GM19468 (cell line): ENCODE results near the gene ARHGAP10.

Source experiments
- ATAC-seq: cut with Tn5 transposase; IDR thresholded peaks from one replicate; pipeline ENCODE4 v1.9.1; 2021; ENCODE audit warnings: mild to moderate bottlenecking, moderate library complexity, moderate number of reproducible peaks; ENCODE audit not compliant: unreplicated experiment; ENCODE audit errors: extremely low read depth

The ARHGAP10 gene

GRCh38 chr4:147732518-147733235 is 789 bp downstream of the ARHGAP10 start:
- ATAC-seq: no peak

GRCh38 chr4:147733716-147734344 is 1.9 kb downstream of the ARHGAP10 start:
- ATAC-seq: no peak

- no peak for ATAC-seq
Observed at GRCh38 chr4:147734496-147734895, 2.6 kb downstream of the ARHGAP10 start.

GRCh38 chr4:147735413-147736301 is 3.8 kb downstream of the ARHGAP10 start:
- ATAC-seq: no peak

- ATAC-seq: no peak
Observed at GRCh38 chr4:147736458-147736857, 4.6 kb downstream of the ARHGAP10 start.

GRCh38 chr4:147737623-147738022 is 5.7 kb downstream of the ARHGAP10 start:
- no peak for ATAC-seq

- ATAC-seq: no peak
Observed at GRCh38 chr4:147739239-147739823, 7.4 kb downstream of the ARHGAP10 start.

GRCh38 chr4:147740176-147740575 is 8.3 kb downstream of the ARHGAP10 start:
- no peak for ATAC-seq

- ATAC-seq: no peak
Observed at GRCh38 chr4:147741190-147741788, 9.4 kb downstream of the ARHGAP10 start.

GRCh38 chr4:147747787-147748454 is 16.0 kb downstream of the ARHGAP10 start:
- no peak for ATAC-seq

- ATAC-seq: peak; percentile 97
Observed at GRCh38 chr4:147749811-147750321, 18.0 kb downstream of the ARHGAP10 start.

- no peak for ATAC-seq
Observed at GRCh38 chr4:147753047-147753446, 21.2 kb downstream of the ARHGAP10 start.

GRCh38 chr4:147754037-147754445 is 22.2 kb downstream of the ARHGAP10 start:
- ATAC-seq: no peak

- no peak for ATAC-seq
Observed at GRCh38 chr4:147755561-147756295, 23.8 kb downstream of the ARHGAP10 start.

- ATAC-seq: no peak
Observed at GRCh38 chr4:147756417-147756816, 24.5 kb downstream of the ARHGAP10 start.

- ATAC-seq: no peak
Observed at GRCh38 chr4:147760176-147760575, 28.3 kb downstream of the ARHGAP10 start.

- no peak for ATAC-seq
Observed at GRCh38 chr4:147760695-147761094, 28.8 kb downstream of the ARHGAP10 start.

GRCh38 chr4:147761218-147761883 is 29.5 kb downstream of the ARHGAP10 start:
- ATAC-seq: peak; percentile 49
